Coronary artery (tissue), 2 donors: ENCODE measurements around the gene KIF19.
A peak's percentile ranks its signal among the peaks of the same experiment; 100 is the strongest.

Source experiments
- DNase-seq: peaks from one replicate; pipeline ENCODE4 v3.0.0-alpha.2; 2017; ENCODE audit warnings: low spot score
- H3K27ac ChIP-seq, 2 donors: fragments of 200-600 bp; sonication (generic); one replicate each; pipeline ENCODE4 v1.5.1; 2016 to 2019
- H3K4me3 ChIP-seq: fragments of 200-600 bp; sonication (generic); 2 replicates; pipeline ENCODE4 v1.5.1; 2016; ENCODE audit warnings: mild to moderate bottlenecking, moderate library complexity
- CTCF ChIP-seq: fragments of 200-600 bp; sonication (generic); IDR thresholded peaks from one replicate; pipeline ENCODE4 v1.5.1; 2019; ENCODE audit warnings: antibody characterized with exemption

Gene KIF19

DNA sequence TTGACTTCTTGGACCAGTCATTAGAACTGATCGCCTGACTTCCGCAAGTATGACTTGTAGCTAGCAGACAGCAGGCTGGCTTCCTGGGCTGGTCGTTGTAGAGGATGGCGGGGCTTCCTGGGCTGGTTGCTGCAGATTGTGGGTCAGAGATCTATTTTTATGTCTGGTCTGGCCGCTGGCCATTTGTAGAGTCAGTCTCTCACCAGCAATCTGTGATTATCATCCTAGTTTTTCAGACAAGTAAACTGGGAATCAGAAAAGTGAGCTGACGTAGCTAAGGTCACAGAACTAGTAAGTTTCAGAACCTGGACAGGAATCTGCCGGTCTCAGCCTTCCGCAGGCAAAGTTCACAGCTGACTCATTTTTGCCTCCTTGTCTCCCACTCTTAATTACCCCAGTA is 60.4 kb downstream of the KIF19 start:
- DNase-seq: no peak
- H3K27ac ChIP-seq: peak overlapping the region; percentile 26 to 32
- no peak for TF ChIP-seq CTCF
- no peak overlapping the region for H3K4me3 ChIP-seq

- no peak for TF ChIP-seq CTCF
- no peak for DNase-seq
- no peak overlapping the region for H3K27ac ChIP-seq
- H3K4me3 ChIP-seq: no peak overlapping the region
Observed at GRCh38 chr17:74387365-74388218, 61.6 kb downstream of the KIF19 start.

- DNase-seq: no peak
- TF ChIP-seq CTCF: no peak
- no peak overlapping the region for H3K4me3 ChIP-seq
- H3K27ac ChIP-seq: no peak overlapping the region
Observed at GRCh38 chr17:74389084-74389753, 63.2 kb downstream of the KIF19 start.

GRCh38 chr17:74389937-74390679 is 64.1 kb downstream of the KIF19 start:
- DNase-seq: no peak
- Histone ChIP-seq H3K27ac (no peak overlapping the region), H3K4me3 (no peak overlapping the region)
- no peak for TF ChIP-seq CTCF

GRCh38 chr17:74390680-74391653 is 64.9 kb downstream of the KIF19 start:
- TF ChIP-seq CTCF: no peak
- Histone ChIP-seq H3K27ac (no peak overlapping the region), H3K4me3 (no peak overlapping the region)
- no peak for DNase-seq

GRCh38 chr17:74391771-74392170 is 65.7 kb downstream of the KIF19 start:
- DNase-seq: no peak
- TF ChIP-seq CTCF: no peak
- no peak overlapping the region for H3K4me3 ChIP-seq
- no peak overlapping the region for H3K27ac ChIP-seq
